Panc1 (cell line): ENCODE measurements around the gene PDGFRA. TPM values are rescaled to one million over a fixed set of nuclear protein-coding genes. Genes with fewer than 3 reads are reported as not detected.

ENCODE experiments used
- ATAC-seq: fragments of 200-7000 bp; cut with Tn5 transposase; 2 replicates; pipeline ENCODE4 v1.9.1; 2020; ENCODE audit warnings: mild to moderate bottlenecking, moderate library complexity
- BruUV-seq: library from RNA; stranded (reverse); fragments of 400-500 nt; replicated peaks from 2 replicates; lab custom pipeline; 2021; lab: Mats Ljungman, UMichigan
- CTCF ChIA-PET: fragments of 300-600 bp; sonication (Branson Sonifier 250); formaldehyde crosslinking; loops from one replicate; lab custom pipeline; 2022; ENCODE audit warnings: antibody characterized with exemption; lab: Charles Lee
- POLR2A ChIA-PET: fragments of 300-600 bp; sonication (Branson Sonifier 250); formaldehyde crosslinking; loops from one replicate; lab custom pipeline; 2022; ENCODE audit warnings: antibody characterized with exemption; lab: Charles Lee
- DNase-seq: peaks from one replicate; pipeline ENCODE4 v3.0.0-alpha.2; 2010; ENCODE audit warnings: low read depth, low spot score
- H3K27ac ChIP-seq: 2 replicates; pipeline ENCODE4 v1.5.1; 2011; ENCODE audit warnings: mild to moderate bottlenecking, low read length, inconsistent platforms
- H3K27me3 ChIP-seq: fragments of 200-500 bp; sonication (Bioruptor generic); 2 replicates; pipeline ENCODE4 v1.6.0; 2014; ENCODE audit warnings: low read length, inconsistent platforms; ENCODE audit not compliant: control insufficient read depth, insufficient read depth
- H3K36me3 ChIP-seq: fragments of 200-500 bp; sonication (Bioruptor generic); 2 replicates; pipeline ENCODE4 v1.5.1; 2014; ENCODE audit warnings: inconsistent platforms, mild to moderate bottlenecking, low read length, moderate library complexity; ENCODE audit not compliant: control insufficient read depth, insufficient read depth
- H3K4me1 ChIP-seq: 2 replicates; pipeline ENCODE4 v1.5.1; 2011; ENCODE audit warnings: inconsistent platforms, mild to moderate bottlenecking, low read length, moderate library complexity; ENCODE audit not compliant: control insufficient read depth, insufficient read depth
- H3K4me3 ChIP-seq, 2 experiments: 2 replicates each; pipeline ENCODE4 v1.5.1; 2011 to 2012; ENCODE audit warnings: low read depth in 2 of 2, low read length in 2 of 2, mild to moderate bottlenecking in 2 of 2, inconsistent platforms in 1 of 2, moderate library complexity in 1 of 2
- H3K9me3 ChIP-seq: fragments of 200-500 bp; sonication (Bioruptor generic); 2 replicates; pipeline ENCODE4 v1.5.1; 2014; ENCODE audit warnings: low read depth, mild to moderate bottlenecking, inconsistent platforms, low read length, moderate library complexity; ENCODE audit not compliant: control insufficient read depth, insufficient read depth
- CTCF ChIP-seq: fragments of 450-650 bp; IDR thresholded peaks from 2 replicates; pipeline ENCODE4 v1.5.1; 2017; ENCODE audit warnings: mild to moderate bottlenecking
- POLR2AphosphoS5 ChIP-seq: IDR thresholded peaks from 2 replicates; pipeline ENCODE4 v1.6.1; 2012; ENCODE audit warnings: mild to moderate bottlenecking, low read depth, low read length, moderate library complexity
- REST ChIP-seq, 2 experiments: IDR thresholded peaks; 2 replicates each; pipeline ENCODE4 v1.6.1; 2011 to 2012; ENCODE audit warnings: low read depth in 2 of 2, control low read depth in 1 of 2, low read length in 1 of 2, mild to moderate bottlenecking in 1 of 2, moderate library complexity in 1 of 2; ENCODE audit not compliant: insufficient read depth in 1 of 2
- SIN3A ChIP-seq: IDR thresholded peaks from 2 replicates; pipeline ENCODE4 v1.6.1; 2012; ENCODE audit warnings: low read depth, mild to moderate bottlenecking, low read length, moderate library complexity, borderline replicate concordance; ENCODE audit not compliant: insufficient read depth
- TCF7L2 ChIP-seq: IDR thresholded peaks from 2 replicates; pipeline ENCODE4 v1.6.1; 2011; ENCODE audit warnings: mild to moderate bottlenecking, low read depth, low read length, inconsistent platforms
- in situ Hi-C: cut with HindIII; loops from 2 replicates; pipeline ENCODE4 v1.10.0; 2016; ENCODE audit warnings: low sequenced_read_pairs, low pct_unique_long_range_greater_than_20kb
- intact Hi-C: fragments of 100-400 bp; cut with micrococcal nuclease; formaldehyde crosslinking; loops from one replicate; pipeline ENCODE4 v1.10.0; 2022; ENCODE audit not compliant: unreplicated experiment
- total RNA-seq: library from RNA; stranded (reverse); gene quantifications from one replicate; pipeline ENCODE4 v1.2.1, GENCODE V29; 2021; ENCODE audit not compliant: unreplicated experiment

PDGFRA gene
- total RNA-seq, 1 experiment from 2014 or later: 0.15 TPM

- ChIA-PET CTCF (no interaction called here), POLR2A (no interaction called here)
- ATAC-seq: no peak
- BruUV-seq: no TSS peak
- Histone ChIP-seq H3K9me3 (no peaks in the 10 kb centered on the region), H3K4me3 (no peak overlapping the region), H3K27me3 (no peaks in the 10 kb centered on the region), H3K4me1 (no peaks in the 10 kb centered on the region), H3K36me3 (no peaks in the 10 kb centered on the region), H3K27ac (no peak overlapping the region)
- intact Hi-C loops: no loop called here
- in situ Hi-C loops: no loop called here
- TF ChIP-seq POLR2AphosphoS5 (no peak), TCF7L2 (no peak), REST (IDR thresholded peaks at IDR 0.05; ENCODE audit: insufficient read depth in 1 of 2, low read depth in 2 of 2, low read length in 1 of 2) (no peak), CTCF (no peak), SIN3A (no peak)
- DNase-seq: no peak
Observed at GRCh38 chr4:54330896-54331295, 101.8 kb downstream of the PDGFRA start.

GRCh38 chr4:54332542-54332941 lies 103.4 kb downstream of the PDGFRA start:
- no peaks in the 10 kb centered on the region for H3K36me3 ChIP-seq
- no peaks in the 10 kb centered on the region for H3K9me3 ChIP-seq
- no peak overlapping the region for H3K4me3 ChIP-seq
- no TSS peak for BruUV-seq
- in situ Hi-C loops (no loop called here), intact Hi-C loops (no loop called here)
- CTCF ChIA-PET: interaction anchor here (0.7 kb wide), 1 partner anchor 14 kb away, joined by 3 read pairs; no protein-coding TSS in a partner anchor
- TF ChIP-seq SIN3A: no peak
- TF ChIP-seq TCF7L2: no peak
- TF ChIP-seq CTCF: no peak
- no peak for TF ChIP-seq REST (IDR thresholded peaks at IDR 0.05; ENCODE audit: insufficient read depth in 1 of 2, low read depth in 2 of 2, low read length in 1 of 2)
- no peak for TF ChIP-seq POLR2AphosphoS5
- ATAC-seq: no peak
- DNase-seq: no peak
- POLR2A ChIA-PET: no interaction called here
- H3K27me3 ChIP-seq: no peaks in the 10 kb centered on the region
- no peak overlapping the region for H3K27ac ChIP-seq
- H3K4me1 ChIP-seq: no peaks in the 10 kb centered on the region
